HEK293T (cell line): ENCODE results near the gene IRS1.

Source experiments
- CTCF ChIA-PET: fragments of 350-600 bp; formaldehyde crosslinking; extraction: SDS; loops from one replicate; lab custom pipeline; 2021; ENCODE audit warnings: antibody characterized with exemption, inconsistent platforms; lab: Yijun Ruan, JAX
- POLR2A ChIA-PET: fragments of 350-600 bp; formaldehyde crosslinking; extraction: SDS; loops from one replicate; lab custom pipeline; 2020; ENCODE audit warnings: antibody characterized with exemption, inconsistent platforms; lab: Yijun Ruan, JAX
- DNase-seq: peaks from one replicate; pipeline ENCODE4 v3.0.0; 2012; ENCODE audit warnings: mixed read lengths; ENCODE audit errors: extremely low spot score
- ARNT ChIP-seq: fragments of 450-650 bp; IDR thresholded peaks from 2 replicates; pipeline ENCODE4 v1.6.1; 2017; ENCODE audit warnings: mild to moderate bottlenecking
- BHLHE40 ChIP-seq: fragments of 450-650 bp; IDR thresholded peaks from 2 replicates; pipeline ENCODE4 v1.6.1; 2016; ENCODE audit warnings: mild to moderate bottlenecking, moderate library complexity, borderline replicate concordance
- CTBP1 ChIP-seq: fragments of 450-650 bp; IDR thresholded peaks from 2 replicates; pipeline ENCODE4 v1.6.1; 2016; ENCODE audit warnings: borderline replicate concordance
- ELF4 ChIP-seq: fragments of 450-650 bp; IDR thresholded peaks from 2 replicates; pipeline ENCODE4 v1.6.1; 2017; ENCODE audit warnings: antibody characterized with exemption
- FOXA1 ChIP-seq: fragments of 450-650 bp; IDR thresholded peaks from 2 replicates; pipeline ENCODE4 v1.6.1; 2016; ENCODE audit warnings: mild to moderate bottlenecking
- FOXK2 ChIP-seq: fragments of 450-650 bp; IDR thresholded peaks from 2 replicates; pipeline ENCODE4 v1.6.1; 2016; ENCODE audit warnings: mild to moderate bottlenecking
- FOXM1 ChIP-seq: fragments of 450-650 bp; IDR thresholded peaks from 2 replicates; pipeline ENCODE4 v1.6.1; 2017; ENCODE audit warnings: mild to moderate bottlenecking, borderline replicate concordance
- HDGF ChIP-seq: fragments of 450-650 bp; IDR thresholded peaks from 2 replicates; pipeline ENCODE4 v1.6.1; 2017; ENCODE audit warnings: antibody characterized with exemption, borderline replicate concordance
- L3MBTL2 ChIP-seq: fragments of 450-650 bp; conservative IDR thresholded peaks from 2 replicates; pipeline ENCODE4 v1.6.1; 2016; ENCODE audit warnings: mild to moderate bottlenecking
- LEF1 ChIP-seq: fragments of 450-650 bp; IDR thresholded peaks from 2 replicates; pipeline ENCODE4 v1.6.1; 2017; ENCODE audit warnings: mild to moderate bottlenecking, borderline replicate concordance
- NFRKB ChIP-seq: fragments of 450-650 bp; IDR thresholded peaks from 2 replicates; pipeline ENCODE4 v1.6.1; 2016; ENCODE audit warnings: mild to moderate bottlenecking, moderate library complexity
- SP1 ChIP-seq: fragments of 450-650 bp; IDR thresholded peaks from 2 replicates; pipeline ENCODE4 v1.6.1; 2017
- SUZ12 ChIP-seq: fragments of 450-650 bp; IDR thresholded peaks from 2 replicates; pipeline ENCODE4 v1.6.1; 2016; ENCODE audit warnings: mild to moderate bottlenecking
- TARDBP ChIP-seq: fragments of 450-650 bp; IDR thresholded peaks from 2 replicates; pipeline ENCODE4 v1.6.1; 2016
- ZNF384 ChIP-seq: fragments of 450-650 bp; IDR thresholded peaks from 2 replicates; pipeline ENCODE4 v1.6.1; 2016
- TF ChIP-seq, protein P1 (sequence below): fragments of 450-650 bp; IDR thresholded peaks from 2 replicates; pipeline ENCODE4 v1.6.1; 2016

IRS1 gene

DNA sequence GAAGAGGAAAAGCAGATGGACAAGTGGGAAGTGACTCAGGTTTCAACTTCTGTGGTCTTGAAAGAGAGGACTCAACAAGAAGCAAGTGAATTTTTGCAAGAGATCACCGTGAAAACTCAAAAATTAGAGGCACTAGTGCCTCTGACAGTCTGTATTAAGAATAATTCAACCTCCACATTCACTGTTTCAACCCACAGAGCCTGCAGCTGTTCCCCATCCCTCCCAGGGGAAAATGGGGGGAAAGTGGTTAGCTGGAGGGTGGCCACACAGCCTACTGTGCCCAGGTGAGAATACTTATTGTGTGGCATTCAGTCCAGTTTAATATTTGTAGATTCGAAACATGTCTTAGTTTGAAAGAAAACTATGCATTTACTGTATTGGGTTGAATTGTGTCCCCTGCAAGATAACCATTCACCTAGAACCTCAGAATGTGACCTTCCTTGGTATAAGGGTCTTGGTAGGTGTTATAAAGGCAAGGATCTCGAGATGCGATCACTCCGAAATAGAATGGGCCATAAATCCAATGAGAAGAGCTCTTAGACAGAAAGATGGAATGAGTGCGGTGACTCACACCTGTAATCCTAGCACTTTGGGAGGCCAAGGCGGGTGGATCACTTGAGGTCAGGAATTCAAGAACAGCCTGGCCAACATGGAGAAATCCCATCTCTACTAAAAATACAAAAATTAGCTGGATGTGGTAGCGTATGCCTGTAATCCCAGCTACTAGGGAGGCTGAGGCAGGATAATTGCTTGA is 94.3 kb downstream of the IRS1 start:
- POLR2A ChIA-PET, result no interaction called here
- TF ChIP-seq SUZ12 (no peak), FOXM1 (no peak), BHLHE40 (no peak), FOXK2 (no peak), SP1 (no peak), CTBP1 (no peak), FOXA1 (no peak), L3MBTL2 (no peak), ZNF384 (no peak), NFRKB (no peak), ARNT (no peak)
- CTCF ChIA-PET, result no interaction called here
- no peak for DNase-seq

DNA sequence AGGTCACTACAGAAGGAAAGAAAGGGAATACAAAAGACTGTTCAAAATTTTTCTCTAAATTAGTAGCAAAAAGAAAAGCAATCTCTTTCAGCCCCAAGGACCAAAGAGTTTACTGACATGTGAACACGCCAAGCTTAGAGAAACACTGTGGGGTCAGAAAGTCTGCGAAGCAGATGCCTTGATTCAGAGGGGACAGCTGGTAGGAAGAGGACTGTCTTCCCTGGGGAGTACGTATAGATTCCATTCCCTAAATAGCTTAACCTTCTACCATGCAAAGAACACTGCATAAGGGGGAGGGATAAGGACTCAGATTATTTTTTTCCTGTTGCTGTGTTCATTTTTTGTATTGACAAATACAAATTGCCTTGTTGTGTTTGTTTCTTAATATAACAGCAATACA is 96.1 kb downstream of the IRS1 start:
- POLR2A ChIA-PET, result no interaction called here
- CTCF ChIA-PET, result no interaction called here
- no peak for DNase-seq
- TF ChIP-seq HDGF (no peak), CTBP1 (no peak), FOXA1 (no peak), NFRKB (no peak), ZNF384 (no peak), SP1 (no peak), SUZ12 (no peak), FOXM1 (no peak), ARNT (no peak), BHLHE40 (no peak), ELF4 (no peak), FOXK2 (no peak), LEF1 (no peak), L3MBTL2 (no peak), TARDBP (no peak)
- TF ChIP-seq, protein P1, sequence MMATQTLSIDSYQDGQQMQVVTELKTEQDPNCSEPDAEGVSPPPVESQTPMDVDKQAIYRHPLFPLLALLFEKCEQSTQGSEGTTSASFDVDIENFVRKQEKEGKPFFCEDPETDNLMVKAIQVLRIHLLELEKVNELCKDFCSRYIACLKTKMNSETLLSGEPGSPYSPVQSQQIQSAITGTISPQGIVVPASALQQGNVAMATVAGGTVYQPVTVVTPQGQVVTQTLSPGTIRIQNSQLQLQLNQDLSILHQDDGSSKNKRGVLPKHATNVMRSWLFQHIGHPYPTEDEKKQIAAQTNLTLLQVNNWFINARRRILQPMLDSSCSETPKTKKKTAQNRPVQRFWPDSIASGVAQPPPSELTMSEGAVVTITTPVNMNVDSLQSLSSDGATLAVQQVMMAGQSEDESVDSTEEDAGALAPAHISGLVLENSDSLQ, result no peak

DNA sequence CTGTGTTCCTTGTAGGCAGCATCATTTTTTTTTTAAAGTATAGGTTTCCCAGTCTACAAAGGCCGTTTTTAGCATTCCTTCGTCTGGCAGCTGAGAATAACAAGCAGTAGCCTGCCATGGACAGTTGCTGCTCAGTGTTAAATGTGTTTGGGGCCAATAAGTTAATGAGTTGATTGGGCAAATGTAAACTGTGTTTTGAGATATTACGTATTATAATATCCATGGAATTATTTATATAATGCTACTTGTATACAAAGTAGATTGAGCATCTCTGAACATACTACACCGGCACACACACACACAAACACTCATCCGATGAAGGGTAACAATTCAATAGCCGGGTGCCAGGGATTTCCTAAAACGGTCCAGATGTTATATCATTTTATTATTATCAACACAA is 97.2 kb downstream of the IRS1 start:
- TF ChIP-seq FOXK2, result no peak
- no peak for TF ChIP-seq ZNF384
- TF ChIP-seq NFRKB, result no peak
- no peak for TF ChIP-seq ARNT
- no peak for TF ChIP-seq ELF4
- no peak for TF ChIP-seq L3MBTL2
- no peak for TF ChIP-seq SP1
- no peak for TF ChIP-seq BHLHE40
- TF ChIP-seq HDGF, result no peak
- TF ChIP-seq, protein P1, result no peak
- TF ChIP-seq TARDBP, result no peak
- TF ChIP-seq SUZ12, result no peak
- no peak for TF ChIP-seq FOXA1
- TF ChIP-seq LEF1, result no peak
- TF ChIP-seq FOXM1, result no peak
- no peak for TF ChIP-seq CTBP1
- CTCF ChIA-PET, result no interaction called here
- no peak for DNase-seq
- POLR2A ChIA-PET, result no interaction called here

DNA sequence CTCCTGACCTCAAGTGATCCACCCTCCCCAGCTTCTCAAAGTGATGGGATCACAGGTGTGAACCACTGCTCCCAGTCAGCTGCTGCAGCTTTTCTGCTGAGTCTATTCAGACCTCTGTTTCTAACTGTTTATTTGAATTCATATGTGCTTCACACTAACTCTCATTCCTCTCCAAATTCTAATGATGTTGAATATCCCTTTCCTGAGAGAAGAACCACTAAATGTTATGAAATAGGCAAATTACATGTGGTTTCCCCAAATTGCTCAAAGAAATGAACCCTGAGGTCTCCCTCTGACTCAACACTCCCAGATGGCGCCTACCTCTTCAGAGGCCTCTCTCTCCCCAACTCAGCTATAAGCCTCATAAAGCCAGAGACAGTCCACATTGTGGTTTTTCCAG is 98.6 kb downstream of the IRS1 start:
- no peak for TF ChIP-seq ELF4
- TF ChIP-seq NFRKB, result no peak
- no peak for TF ChIP-seq L3MBTL2
- no peak for TF ChIP-seq HDGF
- TF ChIP-seq SUZ12, result no peak
- no peak for TF ChIP-seq ARNT
- no peak for TF ChIP-seq BHLHE40
- no peak for TF ChIP-seq CTBP1
- TF ChIP-seq FOXA1, result no peak
- no peak for TF ChIP-seq SP1
- TF ChIP-seq ZNF384, result no peak
- TF ChIP-seq, protein P1, result no peak
- TF ChIP-seq TARDBP, result no peak
- TF ChIP-seq LEF1, result no peak
- no peak for TF ChIP-seq FOXM1
- TF ChIP-seq FOXK2, result no peak
- ChIA-PET POLR2A (no interaction called here), CTCF (no interaction called here)
- DNase-seq, result no peak

DNA sequence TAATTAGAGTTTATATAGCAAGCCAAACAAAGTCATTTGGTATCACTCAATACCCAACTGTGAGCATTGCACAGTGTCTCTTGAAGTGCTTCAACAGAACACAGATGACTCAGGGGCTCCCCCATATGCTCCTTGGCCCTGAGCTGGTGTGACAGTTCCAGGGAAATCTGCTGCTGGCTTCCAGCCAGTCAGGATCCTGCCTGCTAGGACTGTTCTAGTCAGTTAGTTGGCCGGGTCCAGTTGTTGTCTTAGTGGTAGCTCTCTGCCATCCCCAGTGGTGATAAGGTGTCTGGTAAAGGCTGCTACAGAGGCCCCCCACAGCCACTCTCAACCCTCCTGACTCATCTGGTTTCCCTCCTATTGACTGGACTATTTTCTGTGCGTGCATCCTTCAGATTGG is 100.3 kb downstream of the IRS1 start:
- CTCF ChIA-PET, result interaction anchor here (0.7 to 1.2 kb wide), 2 partner anchors 43 to 62 kb away, joined by 3 read pairs; no protein-coding TSS in a partner anchor
- TF ChIP-seq BHLHE40 (no peak), SP1 (no peak), CTBP1 (no peak), ELF4 (no peak)
- TF ChIP-seq, protein P1, result no peak
- POLR2A ChIA-PET, result no interaction called here
- no peak for DNase-seq

DNA sequence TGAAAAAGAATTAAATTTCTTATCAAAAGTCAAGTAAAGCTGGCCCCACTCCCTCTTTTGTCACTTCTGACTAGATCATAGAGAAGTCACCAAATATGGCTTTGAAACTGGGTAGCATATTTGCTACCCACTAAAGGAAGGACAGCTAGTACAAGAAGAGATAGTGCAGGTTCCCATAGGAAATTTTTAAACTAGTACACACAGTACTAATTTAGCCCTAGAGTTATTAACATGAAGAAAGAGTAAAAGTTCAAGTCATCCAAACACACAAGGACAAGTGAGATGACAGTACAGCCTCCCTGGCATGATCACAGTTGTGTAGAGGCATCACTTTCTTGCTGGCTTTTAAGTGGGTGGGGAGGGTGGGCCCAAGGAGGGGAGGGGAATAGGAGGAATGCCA is 100.9 kb downstream of the IRS1 start:
- POLR2A ChIA-PET, result no interaction called here
- CTCF ChIA-PET, result interaction anchor here (1.2 kb wide), 1 partner anchor 62 kb away, joined by 3 read pairs; no protein-coding TSS in a partner anchor
- TF ChIP-seq FOXM1, result no peak
- no peak for TF ChIP-seq TARDBP
- TF ChIP-seq SUZ12, result no peak
- no peak for TF ChIP-seq FOXK2
- no peak for TF ChIP-seq LEF1
- TF ChIP-seq L3MBTL2, result no peak
- no peak for TF ChIP-seq SP1
- TF ChIP-seq FOXA1, result no peak
- TF ChIP-seq ELF4, result no peak
- TF ChIP-seq CTBP1, result no peak
- no peak for TF ChIP-seq HDGF
- TF ChIP-seq BHLHE40, result no peak
- TF ChIP-seq ARNT, result no peak
- TF ChIP-seq NFRKB, result no peak

More for the DNA sequence above, 100.9 kb downstream of the IRS1 start:
- no peak for DNase-seq
